CD14-positive monocyte (primary cell): ENCODE data around the gene FHIT. TPM values are rescaled to one million over a fixed set of nuclear protein-coding genes. Genes with fewer than 3 reads are reported as not detected.

ENCODE experiments used
- DNase-seq, 3 donors: peaks; one replicate each; pipeline ENCODE4 v3.0.0-alpha.2; 2011 to 2022
- H2AFZ ChIP-seq: 2 replicates; pipeline ENCODE4 v1.6.0; 2012; ENCODE audit warnings: mild to moderate bottlenecking, low read depth, low read length, inconsistent platforms; ENCODE audit not compliant: insufficient read depth, poor library complexity, severe bottlenecking
- H3K27ac ChIP-seq, 2 donors: 1 replicate in 1 of 2; 2 replicates in 1 of 2; pipeline ENCODE4 v1.5.1; 2012 to 2013; ENCODE audit warnings: low read length in 2 of 2, control low read depth in 1 of 2, inconsistent platforms in 1 of 2, low read depth in 1 of 2, mild to moderate bottlenecking in 1 of 2
- H3K27me3 ChIP-seq, 2 donors: one replicate each; pipeline versions ENCODE4 v1.6.0 to v1.6.1; 2011 to 2013; ENCODE audit warnings: low read length in 2 of 2; ENCODE audit not compliant: control insufficient read depth in 2 of 2, insufficient read depth in 2 of 2
- H3K36me3 ChIP-seq, 2 donors: replicated peaks in 1 of 2; 1 replicate in 1 of 2; 2 replicates in 1 of 2; pipeline versions ENCODE4 v1.5.1 to v1.6.1; 2012 to 2013; ENCODE audit warnings: low read length in 2 of 2, control low read depth in 1 of 2, inconsistent platforms in 1 of 2, mild to moderate bottlenecking in 1 of 2; ENCODE audit not compliant: insufficient read depth in 2 of 2, control insufficient read depth in 1 of 2
- H3K4me1 ChIP-seq, 2 donors: 1 replicate in 1 of 2; 2 replicates in 1 of 2; pipeline versions ENCODE4 v1.5.1 to v1.6.1; 2012 to 2013; ENCODE audit warnings: low read length in 2 of 2, control low read depth in 1 of 2, inconsistent platforms in 1 of 2, mild to moderate bottlenecking in 1 of 2, moderate library complexity in 1 of 2; ENCODE audit not compliant: insufficient read depth in 2 of 2, control insufficient read depth in 1 of 2
- H3K4me2 ChIP-seq: replicated peaks from 2 replicates; pipeline ENCODE3; 2012; ENCODE audit warnings: low read length, moderate library complexity, mild to moderate bottlenecking; ENCODE audit not compliant: poor library complexity, severe bottlenecking; ENCODE audit errors: extremely low read depth
- H3K4me3 ChIP-seq, 3 experiments: fragments of 200-600 bp in 1 of 3; sonication (generic) in 1 of 3; replicated peaks in 1 of 3; 1 replicate in 2 of 3; 2 replicates in 1 of 3; pipeline ENCODE4 v1.5.1; 2011 to 2013; ENCODE audit warnings: low read length in 3 of 3, mild to moderate bottlenecking in 3 of 3, control low read depth in 2 of 3, low read depth in 2 of 3, inconsistent platforms in 1 of 3, moderate library complexity in 1 of 3
- H3K79me2 ChIP-seq: 2 replicates; pipeline ENCODE4 v1.6.0; 2012; ENCODE audit warnings: mild to moderate bottlenecking, control low read depth, inconsistent platforms, low read length, moderate library complexity; ENCODE audit not compliant: insufficient read depth
- H3K9ac ChIP-seq: 2 replicates; pipeline ENCODE4 v1.6.0; 2017; ENCODE audit warnings: low read length, mild to moderate bottlenecking; ENCODE audit not compliant: insufficient read depth, poor library complexity, severe bottlenecking
- H3K9me3 ChIP-seq, 2 donors: replicated peaks in 1 of 2; 1 replicate in 1 of 2; 2 replicates in 1 of 2; pipeline versions ENCODE4 v1.5.1 to v1.6.1; 2012 to 2013; ENCODE audit warnings: low read length in 2 of 2, control low read depth in 1 of 2; ENCODE audit not compliant: control insufficient read depth in 1 of 2, insufficient read depth in 1 of 2
- H4K20me1 ChIP-seq: 2 replicates; pipeline ENCODE4 v1.6.0; 2012; ENCODE audit warnings: mild to moderate bottlenecking, low read length, control low read depth, moderate library complexity; ENCODE audit not compliant: insufficient read depth
- H3K27ac Mint-ChIP-seq, 7 donors: one replicate each; pipeline ENCODE4 v1.8.0; 2020; ENCODE audit warnings: mild to moderate bottlenecking in 7 of 7, mixed read lengths in 7 of 7, moderate library complexity in 6 of 7, inconsistent platforms in 2 of 7
- H3K27me3 Mint-ChIP-seq, 3 donors: one replicate each; pipeline ENCODE4 v1.8.0; 2021 to 2022; ENCODE audit warnings: low read depth in 3 of 3, mild to moderate bottlenecking in 3 of 3, mixed read lengths in 3 of 3, moderate library complexity in 3 of 3, inconsistent platforms in 1 of 3
- H3K36me3 Mint-ChIP-seq, 2 donors: one replicate each; pipeline ENCODE4 v1.8.0; 2020; ENCODE audit warnings: mixed read lengths in 2 of 2, inconsistent platforms in 1 of 2, mild to moderate bottlenecking in 1 of 2
- H3K4me1 Mint-ChIP-seq: one replicate; pipeline ENCODE4 v1.8.0; 2020; ENCODE audit warnings: mild to moderate bottlenecking, mixed read lengths
- H3K4me3 Mint-ChIP-seq, 2 donors: one replicate each; pipeline ENCODE4 v1.8.0; 2020; ENCODE audit warnings: mild to moderate bottlenecking in 2 of 2, mixed read lengths in 2 of 2, moderate library complexity in 1 of 2
- H3K9me3 Mint-ChIP-seq, 7 donors: one replicate each; pipeline ENCODE4 v1.8.0; 2020 to 2022; ENCODE audit warnings: mixed read lengths in 7 of 7, mild to moderate bottlenecking in 6 of 7, moderate library complexity in 6 of 7, inconsistent platforms in 2 of 7
- WGBS: methylation state at CpG from one replicate; pipeline ENCODE4 v1.1.5; 2013; ENCODE audit warnings: missing lambda C conversion rate; ENCODE audit not compliant: insufficient coverage; 5-methylcytosine and 5-hydroxymethylcytosine counted together
- intact Hi-C, 2 donors: fragments of 100-400 bp; cut with micrococcal nuclease; formaldehyde crosslinking; loops; one replicate each; pipeline versions ENCODE4 v1.15.0 to v1.15.1; 2023
- polyA plus RNA-seq, 3 donors: library from polyadenylated mRNA; depleted of rRNA in 1 of 3; unstranded in 2 of 3; stranded (reverse) in 1 of 3; fragments of 300-500 nt in 2 of 3; fragments of >200 nt in 1 of 3; fragmentation: Illumina TruSeq in 2 of 3; gene quantifications; 1 replicate in 2 of 3; 2 replicates in 1 of 3; pipeline ENCODE4 v1.2.3, GENCODE V29; 2012 to 2021
- TF ChIP-seq, protein P1 (sequence below): fragments of 200-600 bp; IDR thresholded peaks from one replicate; pipeline ENCODE4 v1.8.0; 2022; ENCODE audit warnings: antibody characterized with exemption, mild to moderate bottlenecking

FHIT gene
- polyA plus RNA-seq, 3 donors, result 1.7 to 3.4 (median 3.2) TPM

GRCh38 chr3:60912876-60913275 lies 338.4 kb downstream of the FHIT start:
- H2AFZ ChIP-seq, result no peak overlapping the region
- peaks cover 4 to 18% (median 8%) of the 10 kb centered on the region in 7 donors for H3K9me3 Mint-ChIP-seq
- intact Hi-C loops, result no loop called here

DNA sequence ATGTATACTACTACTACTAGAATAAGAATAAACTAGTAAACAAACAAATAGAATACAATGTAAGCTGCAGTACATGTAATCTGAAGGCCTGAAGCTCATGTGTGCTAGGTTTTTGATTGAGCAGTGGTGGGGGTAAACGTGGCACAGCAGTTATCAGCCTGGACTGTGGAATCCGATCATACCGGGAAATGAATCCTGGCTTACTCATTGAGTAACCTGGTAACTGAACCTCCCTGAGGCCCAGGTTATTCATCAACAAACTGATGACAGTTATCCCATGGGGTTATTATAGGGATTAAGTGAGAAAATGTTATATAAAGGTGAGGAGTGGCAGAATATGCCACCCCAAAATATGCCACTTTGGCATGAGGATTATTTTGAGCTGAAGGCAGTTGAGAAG lies 339.1 kb downstream of the FHIT start:
- DNase-seq, result no peak
- no peaks in the 10 kb centered on the region for H3K4me1 ChIP-seq
- intact Hi-C loops, result no loop called here

More at GRCh38 chr3:60912876-60913275, 338.4 kb downstream of the FHIT start:
- Histone ChIP-seq H3K4me2 (no peak overlapping the region), H3K79me2 (no peaks in the 10 kb centered on the region), H3K4me1 (no peaks in the 10 kb centered on the region), H3K27me3 (no peaks in the 10 kb centered on the region), H3K4me3 (no peak overlapping the region), H3K9ac (no peak overlapping the region), H4K20me1 (no peaks in the 10 kb centered on the region), H3K36me3 (no peaks in the 10 kb centered on the region), H3K9me3 (peaks cover 0 to 5% of the 10 kb centered on the region in 2 donors), H3K27ac (no peak overlapping the region)
- Mint-ChIP-seq H3K36me3 (peaks cover 0 to 3% of the 10 kb centered on the region in 2 donors), H3K4me1 (no peaks in the 10 kb centered on the region), H3K4me3 (no peak overlapping the region), H3K27ac (no peak overlapping the region), H3K27me3 (peaks cover 0 to 1% (median 0%) of the 10 kb centered on the region in 3 donors)
- no peak for DNase-seq
- no CpG with 5 or more reads among the region's 1 CpG for WGBS
- TF ChIP-seq, protein P1, sequence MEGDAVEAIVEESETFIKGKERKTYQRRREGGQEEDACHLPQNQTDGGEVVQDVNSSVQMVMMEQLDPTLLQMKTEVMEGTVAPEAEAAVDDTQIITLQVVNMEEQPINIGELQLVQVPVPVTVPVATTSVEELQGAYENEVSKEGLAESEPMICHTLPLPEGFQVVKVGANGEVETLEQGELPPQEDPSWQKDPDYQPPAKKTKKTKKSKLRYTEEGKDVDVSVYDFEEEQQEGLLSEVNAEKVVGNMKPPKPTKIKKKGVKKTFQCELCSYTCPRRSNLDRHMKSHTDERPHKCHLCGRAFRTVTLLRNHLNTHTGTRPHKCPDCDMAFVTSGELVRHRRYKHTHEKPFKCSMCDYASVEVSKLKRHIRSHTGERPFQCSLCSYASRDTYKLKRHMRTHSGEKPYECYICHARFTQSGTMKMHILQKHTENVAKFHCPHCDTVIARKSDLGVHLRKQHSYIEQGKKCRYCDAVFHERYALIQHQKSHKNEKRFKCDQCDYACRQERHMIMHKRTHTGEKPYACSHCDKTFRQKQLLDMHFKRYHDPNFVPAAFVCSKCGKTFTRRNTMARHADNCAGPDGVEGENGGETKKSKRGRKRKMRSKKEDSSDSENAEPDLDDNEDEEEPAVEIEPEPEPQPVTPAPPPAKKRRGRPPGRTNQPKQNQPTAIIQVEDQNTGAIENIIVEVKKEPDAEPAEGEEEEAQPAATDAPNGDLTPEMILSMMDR, result no peak

More for the DNA sequence above, 339.1 kb downstream of the FHIT start:
- TF ChIP-seq, protein P1, result no peak
- WGBS, result 83% methylated on average over 2 of the region's 3 CpGs
- Histone ChIP-seq H3K79me2 (no peaks in the 10 kb centered on the region), H3K4me2 (no peak overlapping the region), H3K27ac (no peak overlapping the region), H2AFZ (no peak overlapping the region), H3K4me3 (no peak overlapping the region), H3K9ac (no peak overlapping the region), H3K36me3 (no peaks in the 10 kb centered on the region), H3K27me3 (no peaks in the 10 kb centered on the region), H4K20me1 (no peaks in the 10 kb centered on the region), H3K9me3 (peaks cover 0 to 5% of the 10 kb centered on the region in 2 donors)
- Mint-ChIP-seq H3K4me3 (no peak overlapping the region), H3K27ac (no peak overlapping the region), H3K4me1 (no peaks in the 10 kb centered on the region), H3K27me3 (peaks cover 0 to 1% (median 0%) of the 10 kb centered on the region in 3 donors), H3K9me3 (peaks cover 2 to 18% (median 7%) of the 10 kb centered on the region in 7 donors), H3K36me3 (peaks cover 0 to 3% of the 10 kb centered on the region in 2 donors)
